HG03565 (cell line): ENCODE measurements around the gene XXYLT1.

ENCODE experiments used
- ATAC-seq: cut with Tn5 transposase; IDR thresholded peaks from one replicate; pipeline ENCODE4 v1.9.1; 2021; ENCODE audit warnings: mild to moderate bottlenecking, moderate library complexity; ENCODE audit not compliant: unreplicated experiment

XXYLT1 gene

DNA sequence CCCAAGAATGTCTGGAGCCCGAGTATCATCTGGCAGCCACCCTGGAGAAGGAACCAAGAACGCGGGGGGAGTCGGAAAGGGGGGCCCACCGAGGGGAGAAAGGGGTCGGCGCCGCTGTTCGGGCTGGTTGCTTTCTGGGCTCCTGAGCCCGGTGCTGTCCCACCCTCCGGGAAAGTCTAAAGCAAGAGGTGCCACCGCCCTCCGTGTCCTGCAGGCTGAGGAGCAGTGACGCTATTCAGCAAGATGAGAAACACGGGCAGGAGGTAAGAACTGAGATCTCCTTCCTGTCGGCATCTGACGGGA, 234.8 kb downstream of the XXYLT1 start:
- ATAC-seq, result no peak

DNA sequence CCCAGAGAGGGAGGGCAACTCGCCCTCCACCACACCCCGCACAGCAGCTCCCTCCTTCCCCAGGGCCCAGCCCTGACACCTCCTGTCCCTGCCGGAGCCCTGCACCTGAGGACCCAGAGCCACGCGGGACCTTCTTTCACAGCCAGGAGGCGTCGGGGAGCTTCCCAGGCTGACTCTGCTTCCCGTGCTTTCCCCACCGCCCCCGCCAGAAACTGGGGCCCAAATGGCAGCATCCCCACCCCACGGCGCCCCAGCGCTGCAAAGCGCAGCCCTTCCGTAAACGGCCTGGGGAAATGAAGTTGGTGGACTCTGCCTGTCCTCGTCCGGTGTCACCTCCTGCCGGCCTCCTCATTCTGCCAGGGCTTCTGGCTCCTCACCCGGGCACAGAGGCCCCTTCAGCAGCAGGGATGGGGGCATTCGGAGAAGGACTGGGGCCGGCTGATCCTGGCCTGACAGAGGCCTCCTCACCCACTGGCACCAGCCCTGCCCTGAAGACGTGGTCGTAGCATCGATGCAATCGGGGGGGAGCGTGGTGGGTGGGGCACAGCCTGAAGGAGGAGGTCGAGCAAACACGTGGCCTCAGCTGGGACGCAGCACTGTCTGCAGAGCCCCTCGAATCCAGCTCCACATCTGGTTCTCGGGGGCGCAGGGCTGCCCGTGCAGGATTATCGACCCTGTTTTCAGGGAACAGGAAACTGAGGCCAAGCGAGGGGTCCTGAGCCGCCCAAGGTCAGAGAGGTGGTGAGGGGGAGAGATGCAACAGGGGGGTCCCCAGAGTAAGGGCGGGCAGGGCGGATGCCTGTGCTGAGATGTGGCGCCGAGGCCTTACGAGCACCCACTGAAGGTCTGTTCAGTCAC, 235.4 kb downstream of the XXYLT1 start:
- no peak for ATAC-seq

- ATAC-seq, result no peak
These were observed 236.4 kb downstream of the XXYLT1 start for GRCh38 chr3:195034541-195034940.

- ATAC-seq, result no peak
These were observed 236.9 kb downstream of the XXYLT1 start for GRCh38 chr3:195034101-195034500.

GRCh38 chr3:195033531-195034091, 237.3 kb downstream of the XXYLT1 start:
- ATAC-seq, result no peak

- ATAC-seq, result no peak
These were observed 238.0 kb downstream of the XXYLT1 start for GRCh38 chr3:195032955-195033354.

GRCh38 chr3:195032106-195032759, 238.7 kb downstream of the XXYLT1 start:
- no peak for ATAC-seq

GRCh38 chr3:195031574-195032003, 239.4 kb downstream of the XXYLT1 start:
- ATAC-seq, result no peak

GRCh38 chr3:195030791-195031321, 240.1 kb downstream of the XXYLT1 start:
- no peak for ATAC-seq

- no peak for ATAC-seq
These were observed 241.9 kb downstream of the XXYLT1 start for GRCh38 chr3:195028877-195029606.

DNA sequence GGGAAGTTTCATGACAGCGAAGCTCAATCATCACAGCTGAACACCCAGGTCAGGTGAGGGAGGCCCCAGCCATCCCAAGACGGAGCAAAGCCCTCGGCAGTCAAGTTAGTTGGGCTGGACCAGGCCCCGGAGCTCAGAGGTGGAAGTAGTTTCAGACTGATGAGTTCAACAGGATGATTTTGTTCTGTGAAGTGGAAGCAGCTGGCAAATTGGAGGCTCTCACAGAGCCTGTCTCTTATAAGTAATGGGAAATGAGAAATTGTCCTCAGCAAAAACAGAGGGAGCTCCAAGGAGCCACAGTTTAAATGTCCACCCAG, 245.1 kb downstream of the XXYLT1 start:
- no peak for ATAC-seq

DNA sequence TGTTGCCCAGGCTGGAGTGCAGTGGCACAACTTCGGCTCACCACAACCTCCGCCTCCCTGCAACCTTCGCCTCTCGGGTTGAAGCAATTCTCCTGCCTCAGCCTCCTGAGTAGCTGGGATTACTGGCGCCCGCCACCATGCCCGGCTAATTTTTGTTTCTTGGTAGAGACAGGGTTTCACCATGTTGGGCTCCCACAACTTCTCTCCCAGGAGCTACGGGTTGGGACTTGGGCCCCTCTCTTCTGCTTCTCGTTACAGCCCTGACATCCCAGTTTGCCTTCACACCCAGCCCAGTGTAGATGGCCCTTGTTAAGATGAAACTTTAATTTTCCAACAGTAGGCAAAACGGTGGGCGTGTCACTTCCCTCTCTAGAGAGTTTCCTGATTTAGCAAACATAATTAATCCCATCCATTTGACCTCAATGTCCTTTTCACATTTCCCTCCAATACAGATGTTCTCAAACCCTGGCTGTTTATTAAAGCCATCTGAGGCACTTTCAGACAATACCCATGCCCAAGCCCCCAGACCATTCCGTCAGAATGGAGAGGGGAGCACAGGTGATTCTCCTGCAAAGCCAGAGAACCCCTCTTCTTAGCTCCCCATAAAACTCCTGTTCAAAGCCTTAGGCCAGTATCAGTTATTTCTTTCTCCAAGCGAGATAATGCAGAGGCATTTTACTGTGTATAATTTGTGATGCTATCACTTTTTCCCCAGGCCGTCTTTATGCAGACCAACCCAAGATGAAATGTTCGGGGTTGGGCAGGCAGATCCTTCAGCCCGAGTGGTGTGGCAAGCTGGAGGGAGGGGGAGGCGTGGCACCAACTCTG, 245.7 kb downstream of the XXYLT1 start:
- ATAC-seq, result no peak

GRCh38 chr3:195023989-195024388, 247.0 kb downstream of the XXYLT1 start:
- no peak for ATAC-seq

DNA sequence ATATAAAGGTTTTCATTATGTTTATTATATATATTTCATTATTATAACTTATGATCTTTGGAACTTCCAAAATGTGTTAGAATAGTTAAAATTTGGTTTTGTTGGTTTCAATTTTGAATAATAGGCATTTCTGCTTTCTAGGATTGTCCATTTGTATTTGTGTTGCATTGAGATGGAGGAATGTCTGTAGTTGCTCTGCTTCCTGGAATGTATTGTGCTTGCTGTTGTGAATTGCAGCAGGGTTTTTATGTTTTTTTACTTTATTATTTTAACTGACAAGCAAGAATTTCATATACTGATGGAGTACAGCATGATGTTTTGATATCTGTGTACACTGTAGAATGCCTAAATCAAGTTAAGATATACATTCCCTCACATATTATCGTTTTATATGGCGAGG, 247.4 kb downstream of the XXYLT1 start:
- no peak for ATAC-seq

- ATAC-seq, result no peak
These were observed 249.3 kb downstream of the XXYLT1 start for GRCh38 chr3:195021692-195022091.

DNA sequence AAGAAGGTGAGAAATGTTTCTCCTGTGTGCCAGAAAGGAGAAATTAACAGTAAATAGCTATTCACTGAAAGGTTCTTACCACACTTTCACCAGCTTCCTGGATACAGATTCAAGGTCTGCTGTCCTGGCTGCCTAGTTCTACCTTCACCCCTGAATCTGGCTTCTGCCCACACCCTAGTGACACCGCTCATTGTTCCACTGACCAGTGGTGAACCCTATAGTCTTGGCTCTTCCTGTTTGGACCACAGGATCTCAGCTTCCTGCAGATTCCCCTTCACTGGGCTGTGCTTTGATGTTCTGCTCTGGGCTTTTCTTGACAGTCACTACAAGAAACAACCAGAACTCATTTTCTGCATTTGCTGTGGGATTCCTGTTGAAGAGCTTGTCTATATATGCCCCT, 250.0 kb downstream of the XXYLT1 start:
- ATAC-seq, result no peak

DNA sequence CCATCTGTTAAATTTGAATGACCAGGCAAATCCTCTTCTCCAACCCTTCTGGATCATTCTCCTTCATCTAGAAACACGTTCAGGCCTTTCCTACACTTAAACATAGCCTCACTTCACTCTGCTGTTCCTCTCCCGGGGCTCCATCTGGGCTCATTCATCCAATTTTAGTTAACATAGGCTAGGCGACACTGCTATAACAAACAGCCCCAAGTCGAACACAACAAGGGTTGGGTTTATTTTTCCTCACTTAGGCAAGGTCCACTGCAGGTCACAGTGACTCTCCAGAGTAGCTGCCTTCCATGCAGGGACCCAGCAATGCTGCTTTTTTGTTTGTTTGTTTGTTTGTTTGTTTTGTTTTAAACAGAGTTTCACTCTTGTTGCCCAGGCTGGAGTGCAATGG, 250.8 kb downstream of the XXYLT1 start:
- ATAC-seq, result no peak

DNA sequence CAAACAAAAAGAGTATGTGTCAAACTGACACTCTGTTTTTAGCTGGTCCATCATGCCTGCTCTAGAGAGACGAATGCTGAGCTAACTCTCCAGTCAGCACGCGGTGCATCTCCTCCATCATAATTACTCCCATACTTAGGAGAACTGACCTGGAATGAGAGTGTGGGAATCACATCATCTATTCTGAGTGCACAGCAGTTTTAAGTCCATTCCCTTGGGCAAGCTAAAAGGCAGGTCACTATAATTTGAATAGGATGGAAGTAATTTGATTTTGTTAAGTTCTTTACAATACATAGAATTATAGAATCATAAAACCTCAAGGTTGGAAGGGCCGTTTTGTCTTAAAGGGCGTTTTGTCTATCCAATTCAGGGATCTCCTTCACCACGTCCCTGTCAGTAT, 251.6 kb downstream of the XXYLT1 start:
- no peak for ATAC-seq
